ENCODE measurements around the gene NREP. TPM values are rescaled to one million over a fixed set of nuclear protein-coding genes. Genes with fewer than 3 reads are reported as not detected.

The NREP gene
- total and polyA plus RNA-seq, 2 donors (not counting 1 experiment from before 2014, with no cell fraction given): 56.8 to 364 TPM

- DNase-seq (ENCODE audit: low read depth in 2 of 2): no peak
- Histone ChIP-seq H3K79me2 (ENCODE audit: control insufficient read depth, insufficient read depth, low read length) (no peaks in the 10 kb centered on the region), H3K9ac (ENCODE audit: insufficient read depth, low read length) (peak overlapping the region; percentile 32), H4K20me1 (ENCODE audit: control insufficient read depth, extremely low read depth, insufficient read depth, low read length) (no peaks in the 10 kb centered on the region), H3K4me3 (replicated peaks in 1 of 4; ENCODE audit: control extremely low read depth in 1 of 4, insufficient read depth in 1 of 4, low read depth in 3 of 4, low read length in 4 of 4) (peak overlapping the region in 2 of 4 experiments; percentile 7 to 28), H2AFZ (ENCODE audit: low read length) (peak overlapping the region; percentile 92), H3K4me1 (ENCODE audit: control insufficient read depth, extremely low read depth, insufficient read depth, low read length) (peaks cover 17% of the 10 kb centered on the region), H3K27ac (ENCODE audit: insufficient read depth, low read length) (peak overlapping the region; percentile 82), H3K4me2 (ENCODE audit: extremely low read depth, insufficient read depth, low read length) (peak overlapping the region; percentile 91), H3K27me3 (ENCODE audit: control insufficient read depth, insufficient read depth, low read length) (no peaks in the 10 kb centered on the region), H3K36me3 (ENCODE audit: control insufficient read depth, insufficient read depth, low read length) (no peaks in the 10 kb centered on the region), H3K9me3 (ENCODE audit: control insufficient read depth, insufficient read depth, low read depth, low read length) (no peaks in the 10 kb centered on the region)
- no peak for TF ChIP-seq EZH2 (IDR thresholded peaks at IDR 0.05; ENCODE audit: low read length, missing control alignments)
- TF ChIP-seq CTCF (conservative IDR thresholded peaks at IDR 0.05 in 1 of 2, IDR thresholded peaks at IDR 0.05 in 1 of 2; ENCODE audit: low read depth in 1 of 2, low read length in 2 of 2): no peak
Measured at GRCh38 chr5:111682121-111682520, 74.9 kb downstream of the NREP start.

GRCh38 chr5:111681414-111682120 lies 75.4 kb downstream of the NREP start:
- peak overlapping the region; percentile 91 for H3K4me2 ChIP-seq (ENCODE audit: extremely low read depth, insufficient read depth, low read length)
- peak overlapping the region; percentile 82 for H3K27ac ChIP-seq (ENCODE audit: insufficient read depth, low read length)
- peaks cover 21% of the 10 kb centered on the region for H3K4me1 ChIP-seq (ENCODE audit: control insufficient read depth, extremely low read depth, insufficient read depth, low read length)
- no peaks in the 10 kb centered on the region for H4K20me1 ChIP-seq (ENCODE audit: control insufficient read depth, extremely low read depth, insufficient read depth, low read length)
- peak; percentile 23 to 56 for DNase-seq (ENCODE audit: low read depth in 2 of 2)
- no peak for TF ChIP-seq EZH2 (IDR thresholded peaks at IDR 0.05; ENCODE audit: low read length, missing control alignments)
- TF ChIP-seq CTCF (conservative IDR thresholded peaks at IDR 0.05 in 1 of 2, IDR thresholded peaks at IDR 0.05 in 1 of 2; ENCODE audit: low read depth in 1 of 2, low read length in 2 of 2): no peak
- peak overlapping the region; percentile 13 for H3K9ac ChIP-seq (ENCODE audit: insufficient read depth, low read length)
- H3K79me2 ChIP-seq (ENCODE audit: control insufficient read depth, insufficient read depth, low read length): no peaks in the 10 kb centered on the region
- H2AFZ ChIP-seq (ENCODE audit: low read length): peak overlapping the region; percentile 59
- no peaks in the 10 kb centered on the region for H3K27me3 ChIP-seq (ENCODE audit: control insufficient read depth, insufficient read depth, low read length)
- H3K4me3 ChIP-seq (replicated peaks in 1 of 4; ENCODE audit: control extremely low read depth in 1 of 4, insufficient read depth in 1 of 4, low read depth in 3 of 4, low read length in 4 of 4): peak overlapping the region in 3 of 4 experiments; percentile 17 to 22 (median 21)
- H3K9me3 ChIP-seq (ENCODE audit: control insufficient read depth, insufficient read depth, low read depth, low read length): no peaks in the 10 kb centered on the region
- no peaks in the 10 kb centered on the region for H3K36me3 ChIP-seq (ENCODE audit: control insufficient read depth, insufficient read depth, low read length)

- DNase-seq (ENCODE audit: low read depth in 2 of 2): peak; percentile 94 to 98
- no peak for TF ChIP-seq CTCF (conservative IDR thresholded peaks at IDR 0.05 in 1 of 2, IDR thresholded peaks at IDR 0.05 in 1 of 2; ENCODE audit: low read depth in 1 of 2, low read length in 2 of 2)
- TF ChIP-seq EZH2 (IDR thresholded peaks at IDR 0.05; ENCODE audit: low read length, missing control alignments): no peak
- H3K79me2 ChIP-seq (ENCODE audit: control insufficient read depth, insufficient read depth, low read length): no peaks in the 10 kb centered on the region
- H3K27ac ChIP-seq (ENCODE audit: insufficient read depth, low read length): peak overlapping the region; percentile 82
- H2AFZ ChIP-seq (ENCODE audit: low read length): no peak overlapping the region
- no peaks in the 10 kb centered on the region for H3K9me3 ChIP-seq (ENCODE audit: control insufficient read depth, insufficient read depth, low read depth, low read length)
- no peaks in the 10 kb centered on the region for H3K27me3 ChIP-seq (ENCODE audit: control insufficient read depth, insufficient read depth, low read length)
- H3K4me1 ChIP-seq (ENCODE audit: control insufficient read depth, extremely low read depth, insufficient read depth, low read length): peaks cover 25% of the 10 kb centered on the region
- H3K4me3 ChIP-seq (replicated peaks in 1 of 4; ENCODE audit: control extremely low read depth in 1 of 4, insufficient read depth in 1 of 4, low read depth in 3 of 4, low read length in 4 of 4): peak overlapping the region in 2 of 4 experiments; percentile 4 to 22
- no peak overlapping the region for H3K9ac ChIP-seq (ENCODE audit: insufficient read depth, low read length)
- no peaks in the 10 kb centered on the region for H3K36me3 ChIP-seq (ENCODE audit: control insufficient read depth, insufficient read depth, low read length)
- no peaks in the 10 kb centered on the region for H4K20me1 ChIP-seq (ENCODE audit: control insufficient read depth, extremely low read depth, insufficient read depth, low read length)
- H3K4me2 ChIP-seq (ENCODE audit: extremely low read depth, insufficient read depth, low read length): peak overlapping the region; percentile 91
Measured at GRCh38 chr5:111680737-111681413, 76.1 kb downstream of the NREP start.
